HL-60/S4 treated with phorbol 12-myristate 13-acetate at 8.2 ng/mL for 4 days and 3 days (cell line): ENCODE measurements around the gene MRPL20.
"Not testable (repeated sequence)": the region's sequence is repeated elsewhere in the genome, so short reads cannot be mapped to it uniquely, and the experiment has no call there.

Source experiments
- in situ Hi-C: fragments of 300-500 bp; cut with MboI; formaldehyde crosslinking; loops from 2 replicates; pipeline ENCODE4 v1.15.0; 2022; ENCODE audit warnings: low sequenced_read_pairs

Gene MRPL20

GRCh38 chr1:1406821-1407635 lies at the start of gene MRPL20:
MRPL20 (minus strand) TSS chr1:1407293; CDS start chr1:1407217, 76 bp downstream.
- in situ Hi-C loops = no loop called here

GRCh38 chr1:1456683-1457255 lies 49.7 kb upstream of the MRPL20 start:
- in situ Hi-C loops = not testable (repeated sequence)

GRCh38 chr1:1455934-1456333 lies 48.8 kb upstream of the MRPL20 start:
- in situ Hi-C loops = not testable (repeated sequence)

GRCh38 chr1:1455366-1455884 lies 48.3 kb upstream of the MRPL20 start:
- in situ Hi-C loops = no loop called here

- in situ Hi-C loops = not testable (repeated sequence)
These were observed 47.4 kb upstream of the MRPL20 start for GRCh38 chr1:1454286-1455056.

- in situ Hi-C loops = no loop called here
These were observed 45.8 kb upstream of the MRPL20 start for GRCh38 chr1:1452882-1453281.

GRCh38 chr1:1452365-1452739 lies 45.3 kb upstream of the MRPL20 start:
- in situ Hi-C loops = not testable (repeated sequence)

GRCh38 chr1:1451696-1452364 lies 44.7 kb upstream of the MRPL20 start:
- in situ Hi-C loops = no loop called here

- in situ Hi-C loops = not testable (repeated sequence)
These were observed 43.5 kb upstream of the MRPL20 start for GRCh38 chr1:1450616-1451015.

GRCh38 chr1:1449099-1449739 lies 42.1 kb upstream of the MRPL20 start, which contains the start of gene ATAD3C:
ATAD3C (plus strand) TSS chr1:1449689; CDS start chr1:1450684, 995 bp downstream.
- in situ Hi-C loops = no loop called here

GRCh38 chr1:1446631-1447030 lies 39.5 kb upstream of the MRPL20 start:
- in situ Hi-C loops = not testable (repeated sequence)

- in situ Hi-C loops = no loop called here
These were observed 35.1 kb upstream of the MRPL20 start for GRCh38 chr1:1442069-1442770.

GRCh38 chr1:1441002-1441888 lies 34.2 kb upstream of the MRPL20 start:
- in situ Hi-C loops = no loop called here

GRCh38 chr1:1440262-1441001 lies 33.3 kb upstream of the MRPL20 start:
- in situ Hi-C loops = no loop called here

- in situ Hi-C loops = no loop called here
These were observed 32.6 kb upstream of the MRPL20 start for GRCh38 chr1:1439546-1440261.

- in situ Hi-C loops = no loop called here
These were observed 31.7 kb upstream of the MRPL20 start for GRCh38 chr1:1438531-1439381.
